Stimulated activated CD8-positive, alpha-beta memory T cell treated with anti-CD3 and anti-CD28 coated beads, Interleukin-4, amount 100 ng/mL, for 48 hours (primary cell): ENCODE measurements around the gene LINC00237.

ENCODE experiments used
- DNase-seq: peaks from one replicate; pipeline ENCODE4 v3.0.0-alpha.2; 2020

Gene LINC00237

GRCh38 chr20:21046413-21047070 lies 59.6 kb downstream of the LINC00237 start:
- DNase-seq: no peak
